ENCODE results near the gene NODAL.
A peak's percentile ranks its signal among the peaks of the same experiment; 100 is the strongest.

The NODAL gene

DNA sequence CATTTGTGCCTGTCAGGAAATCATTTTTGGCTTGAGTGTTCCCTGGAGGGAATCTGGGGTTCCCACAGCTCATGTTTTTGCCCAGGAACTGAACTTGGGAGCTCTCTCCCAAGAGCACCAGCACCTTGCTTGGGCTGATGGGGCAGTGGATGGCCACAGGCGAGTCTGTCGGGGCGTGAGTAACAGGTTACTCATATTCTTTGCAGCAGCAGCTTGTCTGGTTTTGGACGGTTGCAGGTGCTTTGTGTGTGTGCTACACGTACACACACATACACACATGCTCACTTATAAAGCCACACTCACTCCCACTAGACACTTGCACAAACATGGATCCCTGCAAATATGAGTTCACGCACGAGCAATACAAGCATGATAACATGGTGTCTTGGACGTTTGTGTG lies 34.2 kb upstream of the NODAL start:
- Histone ChIP-seq H3K27ac (ENCODE audit: poor library complexity, severe bottlenecking) (no peak overlapping the region), H3K36me3 (ENCODE audit: low read depth) (no peaks in the 10 kb centered on the region), H3K9me3 (ENCODE audit: severe bottlenecking) (no peaks in the 10 kb centered on the region), H3K27me3 (ENCODE audit: insufficient read depth, poor library complexity, severe bottlenecking) (peaks cover 41% of the 10 kb centered on the region), H3K4me3 (ENCODE audit: severe bottlenecking) (no peak overlapping the region), H3K4me1 (ENCODE audit: insufficient read depth, poor library complexity, severe bottlenecking) (peaks cover 14% of the 10 kb centered on the region)
- DNase-seq (ENCODE audit: low spot score): no peak
- TF ChIP-seq, protein P1, sequence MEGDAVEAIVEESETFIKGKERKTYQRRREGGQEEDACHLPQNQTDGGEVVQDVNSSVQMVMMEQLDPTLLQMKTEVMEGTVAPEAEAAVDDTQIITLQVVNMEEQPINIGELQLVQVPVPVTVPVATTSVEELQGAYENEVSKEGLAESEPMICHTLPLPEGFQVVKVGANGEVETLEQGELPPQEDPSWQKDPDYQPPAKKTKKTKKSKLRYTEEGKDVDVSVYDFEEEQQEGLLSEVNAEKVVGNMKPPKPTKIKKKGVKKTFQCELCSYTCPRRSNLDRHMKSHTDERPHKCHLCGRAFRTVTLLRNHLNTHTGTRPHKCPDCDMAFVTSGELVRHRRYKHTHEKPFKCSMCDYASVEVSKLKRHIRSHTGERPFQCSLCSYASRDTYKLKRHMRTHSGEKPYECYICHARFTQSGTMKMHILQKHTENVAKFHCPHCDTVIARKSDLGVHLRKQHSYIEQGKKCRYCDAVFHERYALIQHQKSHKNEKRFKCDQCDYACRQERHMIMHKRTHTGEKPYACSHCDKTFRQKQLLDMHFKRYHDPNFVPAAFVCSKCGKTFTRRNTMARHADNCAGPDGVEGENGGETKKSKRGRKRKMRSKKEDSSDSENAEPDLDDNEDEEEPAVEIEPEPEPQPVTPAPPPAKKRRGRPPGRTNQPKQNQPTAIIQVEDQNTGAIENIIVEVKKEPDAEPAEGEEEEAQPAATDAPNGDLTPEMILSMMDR (IDR thresholded peaks at IDR 0.05; ENCODE audit: poor library complexity, severe bottlenecking): no peak
- peak; percentile 77 for ATAC-seq (ENCODE audit: low read depth)

DNA sequence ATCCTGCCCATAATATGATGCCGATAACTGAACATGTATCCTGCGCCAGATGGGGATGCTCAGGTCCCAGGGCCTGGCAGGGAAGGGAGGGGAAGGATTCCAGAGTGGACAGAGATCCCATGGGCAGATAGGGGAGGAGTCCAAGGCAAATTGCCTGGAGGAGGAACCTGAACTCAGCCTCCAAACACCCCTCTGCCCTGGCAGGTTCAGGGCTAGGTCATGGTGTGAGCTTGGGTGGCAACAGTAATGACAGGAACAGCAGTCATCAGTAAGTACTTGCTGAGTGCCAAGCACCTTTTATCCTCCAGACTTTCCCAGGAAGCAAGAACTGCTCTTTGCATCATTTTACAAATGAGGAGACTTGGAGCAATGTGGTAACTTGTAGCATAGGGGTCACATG lies 33.3 kb upstream of the NODAL start:
- no peak for DNase-seq (ENCODE audit: low spot score)
- TF ChIP-seq, protein P1 (IDR thresholded peaks at IDR 0.05; ENCODE audit: poor library complexity, severe bottlenecking): no peak
- H3K4me3 ChIP-seq (ENCODE audit: severe bottlenecking): no peak overlapping the region
- no peaks in the 10 kb centered on the region for H3K9me3 ChIP-seq (ENCODE audit: severe bottlenecking)
- H3K36me3 ChIP-seq (ENCODE audit: low read depth): no peaks in the 10 kb centered on the region
- H3K27ac ChIP-seq (ENCODE audit: poor library complexity, severe bottlenecking): no peak overlapping the region
- peaks cover 14% of the 10 kb centered on the region for H3K4me1 ChIP-seq (ENCODE audit: insufficient read depth, poor library complexity, severe bottlenecking)
- peaks cover 41% of the 10 kb centered on the region for H3K27me3 ChIP-seq (ENCODE audit: insufficient read depth, poor library complexity, severe bottlenecking)
- ATAC-seq (ENCODE audit: low read depth): no peak

DNA sequence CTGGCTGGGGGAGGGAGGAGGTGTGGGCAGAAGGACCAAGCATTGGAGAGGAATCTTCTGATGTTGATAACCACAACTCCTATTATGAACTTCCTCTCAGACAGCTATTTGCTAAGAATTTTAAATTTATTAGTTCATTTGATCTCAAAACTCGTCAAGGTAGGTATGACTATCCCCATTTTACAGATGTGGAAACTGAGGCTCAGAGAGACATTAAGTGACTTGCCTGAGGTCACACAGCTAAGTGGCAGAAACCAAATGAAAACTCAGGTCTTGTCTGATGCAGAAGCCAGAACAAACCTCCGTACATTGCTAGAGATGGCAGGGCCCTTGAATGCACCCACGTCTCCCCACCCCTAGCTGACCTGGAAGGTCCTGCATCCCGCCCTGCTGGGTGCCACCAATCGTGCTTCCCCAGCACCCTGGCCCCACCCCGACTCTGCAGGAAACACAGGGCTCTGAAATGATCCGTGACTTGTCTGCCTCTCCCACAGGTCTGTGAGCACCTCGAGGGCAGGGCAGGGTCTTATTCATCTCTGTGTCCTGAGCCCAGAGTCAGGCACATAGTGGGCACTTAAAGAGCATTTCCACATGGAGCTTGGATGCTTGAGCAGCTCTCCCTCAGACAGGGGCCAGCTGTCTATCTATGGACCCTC lies 31.4 kb upstream of the NODAL start:
- DNase-seq (ENCODE audit: low spot score): no peak
- TF ChIP-seq, protein P1 (IDR thresholded peaks at IDR 0.05; ENCODE audit: poor library complexity, severe bottlenecking): no peak
- Histone ChIP-seq H3K4me3 (ENCODE audit: severe bottlenecking) (no peak overlapping the region), H3K27ac (ENCODE audit: poor library complexity, severe bottlenecking) (no peak overlapping the region), H3K4me1 (ENCODE audit: insufficient read depth, poor library complexity, severe bottlenecking) (peaks cover 14% of the 10 kb centered on the region), H3K9me3 (ENCODE audit: severe bottlenecking) (no peaks in the 10 kb centered on the region), H3K27me3 (ENCODE audit: insufficient read depth, poor library complexity, severe bottlenecking) (peaks cover 31% of the 10 kb centered on the region), H3K36me3 (ENCODE audit: low read depth) (no peaks in the 10 kb centered on the region)
- ATAC-seq (ENCODE audit: low read depth): no peak

DNA sequence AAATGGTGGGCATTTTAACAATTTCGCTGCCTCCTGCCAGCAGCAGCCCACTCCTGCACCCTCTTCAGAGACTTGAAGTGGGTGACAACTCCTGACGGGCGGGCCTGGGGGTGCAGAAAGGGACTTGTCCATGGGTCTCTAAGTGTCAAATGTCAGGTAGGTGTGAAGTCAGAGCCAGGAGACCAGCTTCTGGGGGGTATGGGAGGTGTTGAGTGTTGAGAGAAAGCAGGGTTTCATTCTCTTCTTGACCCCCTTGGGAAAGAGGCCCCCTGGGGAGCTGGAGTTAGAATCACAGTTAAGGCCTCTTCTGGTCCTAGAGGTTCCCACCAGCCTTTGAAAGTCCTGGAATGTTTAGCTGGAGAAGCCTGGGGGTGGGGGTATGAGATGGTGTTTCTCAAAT lies 25.5 kb upstream of the NODAL start:
- Histone ChIP-seq H3K36me3 (ENCODE audit: low read depth) (no peaks in the 10 kb centered on the region), H3K4me1 (ENCODE audit: insufficient read depth, poor library complexity, severe bottlenecking) (no peaks in the 10 kb centered on the region), H3K27me3 (ENCODE audit: insufficient read depth, poor library complexity, severe bottlenecking) (peaks cover 24% of the 10 kb centered on the region), H3K4me3 (ENCODE audit: severe bottlenecking) (no peak overlapping the region), H3K9me3 (ENCODE audit: severe bottlenecking) (no peaks in the 10 kb centered on the region), H3K27ac (ENCODE audit: poor library complexity, severe bottlenecking) (no peak overlapping the region)
- ATAC-seq (ENCODE audit: low read depth) (no peak), DNase-seq (ENCODE audit: low spot score) (no peak)
- TF ChIP-seq, protein P1 (IDR thresholded peaks at IDR 0.05; ENCODE audit: poor library complexity, severe bottlenecking): no peak

DNA sequence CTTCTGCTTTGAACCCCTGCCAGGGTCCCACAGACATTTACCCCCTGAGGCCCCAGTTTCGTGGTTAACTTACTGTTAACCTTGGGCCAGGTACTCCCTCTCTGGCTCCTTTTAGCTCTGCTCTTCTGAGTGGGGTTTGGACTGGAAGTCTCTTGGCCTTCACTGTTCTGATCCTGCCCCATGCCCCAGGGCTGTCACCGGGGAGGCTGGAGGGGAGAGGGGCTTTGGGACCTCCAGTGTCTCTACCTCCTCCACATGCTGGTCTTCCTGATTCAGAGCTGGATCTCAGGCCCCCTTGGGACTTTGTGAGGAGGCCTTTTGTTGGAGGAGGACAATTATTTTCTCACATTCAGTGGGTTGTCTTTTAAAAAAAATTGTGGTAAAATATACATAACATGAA lies 24.4 kb upstream of the NODAL start:
- DNase-seq (ENCODE audit: low spot score): no peak

More for the DNA sequence above, 24.4 kb upstream of the NODAL start:
- Histone ChIP-seq H3K27ac (ENCODE audit: poor library complexity, severe bottlenecking) (no peak overlapping the region), H3K4me3 (ENCODE audit: severe bottlenecking) (no peak overlapping the region), H3K36me3 (ENCODE audit: low read depth) (no peaks in the 10 kb centered on the region), H3K4me1 (ENCODE audit: insufficient read depth, poor library complexity, severe bottlenecking) (no peaks in the 10 kb centered on the region), H3K9me3 (ENCODE audit: severe bottlenecking) (no peaks in the 10 kb centered on the region), H3K27me3 (ENCODE audit: insufficient read depth, poor library complexity, severe bottlenecking) (peaks cover 24% of the 10 kb centered on the region)
- ATAC-seq (ENCODE audit: low read depth): no peak
- TF ChIP-seq, protein P1 (IDR thresholded peaks at IDR 0.05; ENCODE audit: poor library complexity, severe bottlenecking): no peak

All from RWPE2 (cell line).